ENCODE data around the gene DCAF4. TPM values are rescaled to one million over a fixed set of nuclear protein-coding genes. Genes with fewer than 3 reads are reported as not detected.
A peak's percentile ranks its signal among the peaks of the same experiment; 100 is the strongest.
"Not testable (repeated sequence)": the region's sequence is repeated elsewhere in the genome, so short reads cannot be mapped to it uniquely, and the experiment has no call there.

The DCAF4 gene
- total RNA-seq, 2 donors from 2014 or later = 10.8 to 25.2 TPM

- H3K27ac Mint-ChIP-seq = no peak overlapping the region
- H3K36me3 Mint-ChIP-seq (ENCODE audit: low read depth) = peaks cover 68% of the 10 kb centered on the region
- no peaks in the 10 kb centered on the region for H3K9me3 Mint-ChIP-seq
- no peak overlapping the region for H3K4me3 Mint-ChIP-seq
- no peaks in the 10 kb centered on the region for H3K27me3 Mint-ChIP-seq
- peaks cover 10% of the 10 kb centered on the region for H3K4me1 Mint-ChIP-seq
- ATAC-seq (replicated peaks) = no peak
These were observed 13.4 kb downstream of the DCAF4 start for GRCh38 chr14:72939630-72940029.

GRCh38 chr14:72941286-72941985 lies 15.2 kb downstream of the DCAF4 start:
- Mint-ChIP-seq H3K27me3 (no peaks in the 10 kb centered on the region), H3K27ac (no peak overlapping the region), H3K9me3 (no peaks in the 10 kb centered on the region), H3K4me1 (peaks cover 9% of the 10 kb centered on the region), H3K36me3 (ENCODE audit: low read depth) (peaks cover 78% of the 10 kb centered on the region), H3K4me3 (no peak overlapping the region)
- ATAC-seq (replicated peaks) = no peak

GRCh38 chr14:72942934-72943333 lies 16.7 kb downstream of the DCAF4 start:
- no peaks in the 10 kb centered on the region for H3K9me3 Mint-ChIP-seq
- no peaks in the 10 kb centered on the region for H3K27me3 Mint-ChIP-seq
- H3K4me1 Mint-ChIP-seq = peaks cover 4% of the 10 kb centered on the region
- ATAC-seq (replicated peaks) = no peak
- peaks cover 78% of the 10 kb centered on the region for H3K36me3 Mint-ChIP-seq (ENCODE audit: low read depth)
- no peak overlapping the region for H3K27ac Mint-ChIP-seq
- no peak overlapping the region for H3K4me3 Mint-ChIP-seq

GRCh38 chr14:72943876-72944430 lies 17.7 kb downstream of the DCAF4 start:
- H3K27ac Mint-ChIP-seq = no peak overlapping the region
- H3K4me3 Mint-ChIP-seq = no peak overlapping the region
- peaks cover 4% of the 10 kb centered on the region for H3K4me1 Mint-ChIP-seq
- peaks cover 73% of the 10 kb centered on the region for H3K36me3 Mint-ChIP-seq (ENCODE audit: low read depth)
- ATAC-seq (replicated peaks) = no peak
- H3K27me3 Mint-ChIP-seq = no peaks in the 10 kb centered on the region
- H3K9me3 Mint-ChIP-seq = no peaks in the 10 kb centered on the region

GRCh38 chr14:72945356-72946027 lies 19.2 kb downstream of the DCAF4 start:
- Mint-ChIP-seq H3K36me3 (ENCODE audit: low read depth) (peaks cover 64% of the 10 kb centered on the region), H3K9me3 (no peaks in the 10 kb centered on the region), H3K4me3 (no peak overlapping the region), H3K27ac (no peak overlapping the region), H3K27me3 (no peaks in the 10 kb centered on the region), H3K4me1 (peaks cover 4% of the 10 kb centered on the region)
- no peak for ATAC-seq (replicated peaks)

GRCh38 chr14:72946491-72946890 lies 20.2 kb downstream of the DCAF4 start:
- no peak overlapping the region for H3K27ac Mint-ChIP-seq
- H3K9me3 Mint-ChIP-seq = no peaks in the 10 kb centered on the region
- no peaks in the 10 kb centered on the region for H3K27me3 Mint-ChIP-seq
- peaks cover 59% of the 10 kb centered on the region for H3K36me3 Mint-ChIP-seq (ENCODE audit: low read depth)
- peaks cover 4% of the 10 kb centered on the region for H3K4me1 Mint-ChIP-seq
- ATAC-seq (replicated peaks) = no peak
- no peak overlapping the region for H3K4me3 Mint-ChIP-seq

GRCh38 chr14:72947366-72948160 lies 21.3 kb downstream of the DCAF4 start:
- Mint-ChIP-seq H3K4me1 (peaks cover 4% of the 10 kb centered on the region), H3K27me3 (no peaks in the 10 kb centered on the region), H3K27ac (peak overlapping the region; percentile 16), H3K36me3 (ENCODE audit: low read depth) (peaks cover 59% of the 10 kb centered on the region), H3K9me3 (no peaks in the 10 kb centered on the region), H3K4me3 (no peak overlapping the region)
- peak; percentile 78 for ATAC-seq (replicated peaks)

- Mint-ChIP-seq H3K27ac (no peak overlapping the region), H3K4me1 (peaks cover 4% of the 10 kb centered on the region), H3K4me3 (no peak overlapping the region), H3K9me3 (no peaks in the 10 kb centered on the region), H3K36me3 (ENCODE audit: low read depth) (peaks cover 52% of the 10 kb centered on the region), H3K27me3 (no peaks in the 10 kb centered on the region)
- peak; percentile 49 for ATAC-seq (replicated peaks)
These were observed 22.3 kb downstream of the DCAF4 start for GRCh38 chr14:72948481-72949138.

- Mint-ChIP-seq H3K27me3 (no peaks in the 10 kb centered on the region), H3K4me1 (peaks cover 3% of the 10 kb centered on the region), H3K9me3 (no peaks in the 10 kb centered on the region), H3K36me3 (ENCODE audit: low read depth) (peaks cover 59% of the 10 kb centered on the region), H3K4me3 (no peak overlapping the region), H3K27ac (no peak overlapping the region)
- no peak for ATAC-seq (replicated peaks)
These were observed 25.9 kb downstream of the DCAF4 start for GRCh38 chr14:72952171-72952570.

- not testable (repeated sequence) for H3K27me3 Mint-ChIP-seq; H3K27ac Mint-ChIP-seq; H3K4me1 Mint-ChIP-seq; H3K9me3 Mint-ChIP-seq; ATAC-seq (replicated peaks); H3K4me3 Mint-ChIP-seq
- H3K36me3 Mint-ChIP-seq (ENCODE audit: low read depth) = peaks cover 82% of the 10 kb centered on the region
These were observed 30.5 kb downstream of the DCAF4 start for GRCh38 chr14:72956741-72957140.

GRCh38 chr14:72957213-72957612 lies 30.9 kb downstream of the DCAF4 start:
- no peaks in the 10 kb centered on the region for H3K4me1 Mint-ChIP-seq
- H3K4me3 Mint-ChIP-seq = no peak overlapping the region
- peaks cover 82% of the 10 kb centered on the region for H3K36me3 Mint-ChIP-seq (ENCODE audit: low read depth)
- no peaks in the 10 kb centered on the region for H3K27me3 Mint-ChIP-seq
- ATAC-seq (replicated peaks) = no peak
- H3K27ac Mint-ChIP-seq = no peak overlapping the region
- H3K9me3 Mint-ChIP-seq = no peaks in the 10 kb centered on the region

GRCh38 chr14:72958548-72958947 lies 32.3 kb downstream of the DCAF4 start:
- no peak for ATAC-seq (replicated peaks)
- Mint-ChIP-seq H3K27ac (no peak overlapping the region), H3K4me3 (no peak overlapping the region), H3K9me3 (no peaks in the 10 kb centered on the region), H3K27me3 (no peaks in the 10 kb centered on the region), H3K4me1 (peaks cover 6% of the 10 kb centered on the region), H3K36me3 (ENCODE audit: low read depth) (peaks cover 81% of the 10 kb centered on the region)

GRCh38 chr14:72961016-72961415 lies 34.8 kb downstream of the DCAF4 start:
- Mint-ChIP-seq H3K4me1 (peaks cover 11% of the 10 kb centered on the region), H3K36me3 (ENCODE audit: low read depth) (peaks cover 64% of the 10 kb centered on the region)
- H3K4me3 Mint-ChIP-seq; H3K9me3 Mint-ChIP-seq; H3K27me3 Mint-ChIP-seq; H3K27ac Mint-ChIP-seq; ATAC-seq (replicated peaks): not testable (repeated sequence)
